Mesendoderm (in vitro differentiated cells): Measurements from ENCODE around the gene MPP3.
"Not testable (repeated sequence)": the region's sequence is repeated elsewhere in the genome, so short reads cannot be mapped to it uniquely, and the experiment has no call there.

Experiments
- DNase-seq: peaks from one replicate; pipeline ENCODE4 v3.0.0; 2013
- H2AK5ac ChIP-seq: 2 replicates; pipeline ENCODE4 v1.6.1; 2013; ENCODE audit warnings: low read length, inconsistent platforms
- H2BK120ac ChIP-seq: 2 replicates; pipeline ENCODE4 v1.6.1; 2013; ENCODE audit warnings: low read depth, mild to moderate bottlenecking, low read length, moderate library complexity, mixed read lengths
- H2BK15ac ChIP-seq: replicated peaks from 2 replicates; pipeline ENCODE4 v1.6.1; 2013; ENCODE audit warnings: low read depth, mild to moderate bottlenecking, moderate library complexity
- H2BK5ac ChIP-seq: 2 replicates; pipeline ENCODE4 v1.6.1; 2013; ENCODE audit warnings: low read length, inconsistent platforms
- H3K18ac ChIP-seq: 2 replicates; pipeline ENCODE4 v1.6.1; 2013; ENCODE audit warnings: mild to moderate bottlenecking, low read length, mixed read lengths
- H3K23ac ChIP-seq: one replicate; pipeline ENCODE4 v1.6.1; 2013; ENCODE audit warnings: low read length
- H3K27ac ChIP-seq: 2 replicates; pipeline ENCODE4 v1.5.1; 2013; ENCODE audit warnings: low read depth, mild to moderate bottlenecking, inconsistent platforms, low read length, moderate library complexity
- H3K27me3 ChIP-seq: 2 replicates; pipeline ENCODE4 v1.6.1; 2013; ENCODE audit warnings: low read length, control low read depth, mild to moderate bottlenecking, inconsistent platforms; ENCODE audit not compliant: insufficient read depth, poor library complexity
- H3K36me3 ChIP-seq: 2 replicates; pipeline ENCODE4 v1.6.1; 2013; ENCODE audit warnings: low read length, inconsistent platforms; ENCODE audit not compliant: control insufficient read depth, insufficient read depth
- H3K4ac ChIP-seq: one replicate; pipeline ENCODE4 v1.6.1; 2013; ENCODE audit warnings: low read depth, mild to moderate bottlenecking, low read length, moderate library complexity
- H3K4me1 ChIP-seq: 2 replicates; pipeline ENCODE4 v1.6.1; 2013; ENCODE audit warnings: low read depth, low read length, inconsistent platforms; ENCODE audit not compliant: control insufficient read depth
- H3K4me2 ChIP-seq: 2 replicates; pipeline ENCODE4 v1.6.1; 2013; ENCODE audit warnings: low read length
- H3K4me3 ChIP-seq: 2 replicates; pipeline ENCODE4 v1.5.1; 2013; ENCODE audit warnings: mild to moderate bottlenecking, low read length
- H3K56ac ChIP-seq: one replicate; pipeline ENCODE4 v1.6.1; 2013; ENCODE audit warnings: low read length
- H3K79me1 ChIP-seq: 2 replicates; pipeline ENCODE4 v1.6.1; 2013; ENCODE audit warnings: low read length, inconsistent platforms
- H3K79me2 ChIP-seq: 2 replicates; pipeline ENCODE4 v1.6.1; 2013; ENCODE audit warnings: mild to moderate bottlenecking, low read length; ENCODE audit not compliant: control insufficient read depth, insufficient read depth
- H3K9ac ChIP-seq: 2 replicates; pipeline ENCODE4 v1.6.1; 2013; ENCODE audit warnings: low read length, inconsistent platforms
- H4K5ac ChIP-seq: one replicate; pipeline ENCODE4 v1.6.1; 2013; ENCODE audit warnings: low read length
- H4K8ac ChIP-seq: one replicate; pipeline ENCODE4 v1.6.1; 2013; ENCODE audit warnings: low read depth, mild to moderate bottlenecking, control low read depth, low read length, moderate library complexity
- WGBS: extraction: QIAGEN DNeasy Blood & Tissue Kit; methylation state at CpG from one replicate; pipeline ENCODE4 v1.1.7; 2013; ENCODE audit warnings: low lambda C conversion rate, missing lambda C conversion rate; ENCODE audit not compliant: insufficient coverage; ENCODE audit errors: extremely low coverage; 5-methylcytosine and 5-hydroxymethylcytosine counted together

MPP3 gene

GRCh38 chr17:43842975-43843325 lies 10.0 kb upstream of the MPP3 start:
- Histone ChIP-seq H2AK5ac (no peak overlapping the region), H2BK120ac (no peak overlapping the region), H3K23ac (no peak overlapping the region), H3K4ac (no peak overlapping the region), H4K8ac (no peak overlapping the region), H3K27me3 (no peaks in the 10 kb centered on the region), H3K4me1 (peaks cover 3% of the 10 kb centered on the region), H3K18ac (no peak overlapping the region), H3K4me2 (no peak overlapping the region), H3K27ac (no peak overlapping the region), H3K56ac (no peak overlapping the region), H4K5ac (no peak overlapping the region), H3K79me1 (no peaks in the 10 kb centered on the region), H3K4me3 (no peak overlapping the region), H2BK5ac (no peak overlapping the region), H2BK15ac (no peak overlapping the region), H3K9ac (no peak overlapping the region), H3K79me2 (no peaks in the 10 kb centered on the region), H3K36me3 (no peaks in the 10 kb centered on the region)
- DNase-seq, result no peak
- WGBS, result no CpG with 5 or more reads among the region's 7 CpGs

GRCh38 chr17:43842091-43842974 lies 9.4 kb upstream of the MPP3 start:
- H4K8ac ChIP-seq, H3K4me1 ChIP-seq, H3K27ac ChIP-seq, H3K79me2 ChIP-seq, H2BK120ac ChIP-seq, H3K4ac ChIP-seq, H3K79me1 ChIP-seq, H4K5ac ChIP-seq, H3K4me3 ChIP-seq, H2BK5ac ChIP-seq, H2BK15ac ChIP-seq, H3K23ac ChIP-seq, H3K9ac ChIP-seq, H3K18ac ChIP-seq, H3K4me2 ChIP-seq, H3K27me3 ChIP-seq, DNase-seq, H2AK5ac ChIP-seq, H3K56ac ChIP-seq, H3K36me3 ChIP-seq: not testable (repeated sequence)
- no CpG with 5 or more reads among the region's 54 CpGs for WGBS

- no CpG with 5 or more reads among the region's 4 CpGs for WGBS
These were observed 8.3 kb upstream of the MPP3 start for GRCh38 chr17:43841282-43841681.

GRCh38 chr17:43840814-43841213 lies 7.9 kb upstream of the MPP3 start:
- no peak overlapping the region for H2BK15ac ChIP-seq
- no peak overlapping the region for H3K4me2 ChIP-seq
- H3K4ac ChIP-seq, result no peak overlapping the region
- H2BK120ac ChIP-seq, result no peak overlapping the region
- DNase-seq, result peak; percentile 37
- no peak overlapping the region for H4K8ac ChIP-seq
- no peak overlapping the region for H3K4me3 ChIP-seq
- no peak overlapping the region for H3K9ac ChIP-seq
- H4K5ac ChIP-seq, result no peak overlapping the region
- no peak overlapping the region for H3K23ac ChIP-seq
- no peak overlapping the region for H3K27ac ChIP-seq
- H3K18ac ChIP-seq, result no peak overlapping the region
- H2AK5ac ChIP-seq, result no peak overlapping the region
- no peaks in the 10 kb centered on the region for H3K36me3 ChIP-seq
- WGBS, result no CpG with 5 or more reads among the region's 4 CpGs
- H3K27me3 ChIP-seq, result no peaks in the 10 kb centered on the region
- H3K79me1 ChIP-seq, result no peaks in the 10 kb centered on the region
- H3K56ac ChIP-seq, result no peak overlapping the region
- H3K4me1 ChIP-seq, result no peaks in the 10 kb centered on the region
- no peak overlapping the region for H2BK5ac ChIP-seq
- no peaks in the 10 kb centered on the region for H3K79me2 ChIP-seq

More at GRCh38 chr17:43841282-43841681, 8.3 kb upstream of the MPP3 start:
- Histone ChIP-seq H2BK120ac (no peak overlapping the region), H3K23ac (no peak overlapping the region), H3K79me1 (no peaks in the 10 kb centered on the region), H3K36me3 (no peaks in the 10 kb centered on the region), H3K56ac (no peak overlapping the region), H3K27ac (no peak overlapping the region), H3K27me3 (no peaks in the 10 kb centered on the region), H2BK15ac (no peak overlapping the region), H2BK5ac (no peak overlapping the region), H3K4me1 (no peaks in the 10 kb centered on the region), H3K4ac (no peak overlapping the region), H3K18ac (no peak overlapping the region), H3K4me3 (no peak overlapping the region), H4K8ac (no peak overlapping the region), H3K9ac (no peak overlapping the region), H2AK5ac (no peak overlapping the region), H3K79me2 (no peaks in the 10 kb centered on the region), H3K4me2 (no peak overlapping the region), H4K5ac (no peak overlapping the region)
- no peak for DNase-seq

- no peaks in the 10 kb centered on the region for H3K27me3 ChIP-seq
- H3K4me2 ChIP-seq, result no peak overlapping the region
- no peak overlapping the region for H2AK5ac ChIP-seq
- no peak overlapping the region for H3K9ac ChIP-seq
- H3K4me3 ChIP-seq, result no peak overlapping the region
- H4K5ac ChIP-seq, result no peak overlapping the region
- DNase-seq, result no peak
- no peaks in the 10 kb centered on the region for H3K79me2 ChIP-seq
- no peaks in the 10 kb centered on the region for H3K4me1 ChIP-seq
- WGBS, result no CpG with 5 or more reads among the region's 7 CpGs
- no peaks in the 10 kb centered on the region for H3K36me3 ChIP-seq
- no peak overlapping the region for H3K56ac ChIP-seq
- no peaks in the 10 kb centered on the region for H3K79me1 ChIP-seq
- no peak overlapping the region for H4K8ac ChIP-seq
- H3K27ac ChIP-seq, result no peak overlapping the region
- H2BK120ac ChIP-seq, result no peak overlapping the region
- no peak overlapping the region for H3K23ac ChIP-seq
- H2BK15ac ChIP-seq, result no peak overlapping the region
- H3K18ac ChIP-seq, result no peak overlapping the region
- H3K4ac ChIP-seq, result no peak overlapping the region
- no peak overlapping the region for H2BK5ac ChIP-seq
These were observed 6.7 kb upstream of the MPP3 start for GRCh38 chr17:43839670-43840108.

GRCh38 chr17:43834106-43834505 lies 1.2 kb upstream of the MPP3 start:
- Histone ChIP-seq H3K18ac (no peak overlapping the region), H4K8ac (no peak overlapping the region), H3K23ac (no peak overlapping the region), H3K79me2 (no peaks in the 10 kb centered on the region), H3K4ac (no peak overlapping the region), H3K4me3 (no peak overlapping the region), H3K79me1 (no peaks in the 10 kb centered on the region), H3K27me3 (peaks cover 2% of the 10 kb centered on the region), H2BK15ac (no peak overlapping the region), H3K56ac (no peak overlapping the region), H3K36me3 (no peaks in the 10 kb centered on the region), H2AK5ac (no peak overlapping the region), H2BK120ac (no peak overlapping the region), H3K4me2 (no peak overlapping the region), H3K4me1 (no peaks in the 10 kb centered on the region), H2BK5ac (no peak overlapping the region), H3K27ac (no peak overlapping the region), H4K5ac (no peak overlapping the region), H3K9ac (no peak overlapping the region)
- DNase-seq, result no peak
- WGBS, result no CpG with 5 or more reads among the region's 2 CpGs
